GM12878 (cell line): Measurements from ENCODE around the gene CHN1. TPM values are rescaled to one million over a fixed set of nuclear protein-coding genes. Genes with fewer than 3 reads are reported as not detected.

Experiments
- ATAC-seq: fragments of 200-7000 bp; cut with Tn5 transposase; 3 replicates; pipeline ENCODE4 v1.9.1; 2020; ENCODE audit warnings: mild to moderate bottlenecking, moderate library complexity
- BruUV-seq: library from RNA; stranded (reverse); fragments of 400-500 nt; replicated peaks from 2 replicates; lab custom pipeline; 2021; lab: Mats Ljungman, UMichigan
- CTCF ChIA-PET: fragments of 300-600 bp; sonication (Branson Sonifier 250); formaldehyde crosslinking; extraction: SDS; loops from one replicate; lab custom pipeline; 2021; ENCODE audit warnings: inconsistent platforms; lab: Yijun Ruan, JAX
- POLR2A ChIA-PET: fragments of 350-600 bp; formaldehyde crosslinking; extraction: SDS; loops from one replicate; lab custom pipeline; 2021; ENCODE audit warnings: inconsistent platforms; lab: Charles Lee
- RAD21 ChIA-PET: fragments of 300-600 bp; sonication (Branson Sonifier 250); formaldehyde crosslinking; loops from one replicate; lab custom pipeline; 2023; ENCODE audit warnings: antibody characterized with exemption; ENCODE audit not compliant: unreplicated experiment; lab: Charles Lee
- SMC1A ChIA-PET: fragments of 300-600 bp; sonication (Branson Sonifier 250); formaldehyde crosslinking; loops from one replicate; lab custom pipeline; 2023; ENCODE audit not compliant: unreplicated experiment, uncharacterized antibody; lab: Charles Lee
- DNase-seq: peaks from one replicate; pipeline ENCODE4 v3.0.0-alpha.2; 2011; ENCODE audit warnings: low read depth, low spot score
- FAIRE-seq: peaks from 3 replicates; lab custom pipeline; 2011; peaks lifted over from hg19 to GRCh38; lab: Jason Lieb, UNC
- H2AFZ ChIP-seq: 2 replicates; pipeline ENCODE4 v1.6.0; 2011; ENCODE audit warnings: low read depth, low read length, control low read depth; ENCODE audit not compliant: control insufficient read depth
- H3K27ac ChIP-seq: 2 replicates; pipeline ENCODE4 v1.5.1; 2011; ENCODE audit warnings: control low read depth; ENCODE audit not compliant: control insufficient read depth, insufficient read depth
- H3K27me3 ChIP-seq, 2 experiments: replicated peaks in 1 of 2; 2 replicates each; pipeline versions ENCODE4 v1.6.0 to v1.6.1; 2011; ENCODE audit warnings: low read length in 1 of 2; ENCODE audit not compliant: control insufficient read depth in 2 of 2, insufficient read depth in 2 of 2
- H3K36me3 ChIP-seq, 2 experiments: 2 replicates each; pipeline ENCODE4 v1.5.1; 2011; ENCODE audit warnings: low read length in 1 of 2; ENCODE audit not compliant: control insufficient read depth in 2 of 2, insufficient read depth in 2 of 2
- H3K4me1 ChIP-seq: 2 replicates; pipeline ENCODE4 v1.6.1; 2011; ENCODE audit warnings: mild to moderate bottlenecking, low read length, moderate library complexity, mixed read lengths; ENCODE audit not compliant: control insufficient read depth, insufficient read depth
- H3K4me2 ChIP-seq: 2 replicates; pipeline ENCODE4 v1.6.0; 2011; ENCODE audit warnings: control low read depth; ENCODE audit not compliant: control insufficient read depth, insufficient read depth
- H3K4me3 ChIP-seq: fragments of 200-600 bp; sonication (generic); 2 replicates; pipeline ENCODE4 v1.5.1; 2016
- H3K79me2 ChIP-seq: 2 replicates; pipeline ENCODE4 v1.6.0; 2011; ENCODE audit warnings: low read length; ENCODE audit not compliant: control insufficient read depth, insufficient read depth
- H3K9ac ChIP-seq: 2 replicates; pipeline ENCODE4 v1.8.0; 2011; ENCODE audit warnings: low read length, control low read depth, mixed read lengths; ENCODE audit not compliant: control insufficient read depth, insufficient read depth
- H3K9me3 ChIP-seq: replicated peaks from 3 replicates; pipeline ENCODE4 v1.5.1; 2011; ENCODE audit warnings: mild to moderate bottlenecking, low read length; ENCODE audit not compliant: control insufficient read depth, insufficient read depth
- H4K20me1 ChIP-seq: 2 replicates; pipeline ENCODE4 v1.6.0; 2011; ENCODE audit not compliant: control insufficient read depth, insufficient read depth
- BMI1 ChIP-seq: fragments of 450-650 bp; IDR thresholded peaks from 2 replicates; pipeline ENCODE4 v1.6.1; 2016; ENCODE audit warnings: mild to moderate bottlenecking, moderate library complexity, borderline replicate concordance
- CHD2 ChIP-seq: IDR thresholded peaks from 2 replicates; pipeline ENCODE4 v1.6.1; 2011; ENCODE audit warnings: low read depth, low read length, improper control_type of control experiment, borderline replicate concordance
- CREB1 ChIP-seq: IDR thresholded peaks from 2 replicates; pipeline ENCODE4 v1.6.1; 2012; ENCODE audit warnings: low read depth, mild to moderate bottlenecking, inconsistent platforms
- EP300 ChIP-seq, 2 experiments: fragments of 150-350 bp in 1 of 2; IDR thresholded peaks; 2 replicates each; pipeline ENCODE4 v1.6.1; 2011 to 2012; ENCODE audit warnings: low read depth in 2 of 2, low read length in 2 of 2, borderline replicate concordance in 1 of 2, improper control_type of control experiment in 1 of 2, inconsistent platforms in 1 of 2; ENCODE audit not compliant: control insufficient read depth in 1 of 2
- GATAD2B ChIP-seq: fragments of 450-650 bp; conservative IDR thresholded peaks from 2 replicates; pipeline ENCODE4 v1.6.1; 2017; ENCODE audit warnings: low read depth, mild to moderate bottlenecking, moderate library complexity
- HDGF ChIP-seq: fragments of 450-650 bp; IDR thresholded peaks from 2 replicates; pipeline ENCODE4 v1.6.1; 2016; ENCODE audit warnings: antibody characterized with exemption
- MEF2B ChIP-seq: fragments of 450-650 bp; IDR thresholded peaks from 2 replicates; pipeline ENCODE4 v1.6.1; 2018; ENCODE audit warnings: mild to moderate bottlenecking, moderate library complexity; ENCODE audit not compliant: partially characterized antibody, poor library complexity, severe bottlenecking
- MTA2 ChIP-seq: fragments of 450-650 bp; IDR thresholded peaks from 2 replicates; pipeline ENCODE4 v1.6.1; 2016; ENCODE audit warnings: low read depth, mild to moderate bottlenecking, moderate library complexity
- MYB ChIP-seq: fragments of 150-350 bp; IDR thresholded peaks from 2 replicates; pipeline ENCODE4 v1.6.1; 2014; ENCODE audit warnings: mild to moderate bottlenecking, low read depth, low read length, borderline replicate concordance
- NR2C2 ChIP-seq: IDR thresholded peaks from 2 replicates; pipeline ENCODE4 v1.6.1; 2011; ENCODE audit warnings: borderline replicate concordance, low read depth; ENCODE audit not compliant: control insufficient read depth, insufficient read length
- SREBF1 ChIP-seq: IDR thresholded peaks from 2 replicates; pipeline ENCODE4 v1.6.1; 2012; ENCODE audit warnings: mild to moderate bottlenecking, low read length
- WRNIP1 ChIP-seq: IDR thresholded peaks from 2 replicates; pipeline ENCODE4 v1.6.1; 2011; ENCODE audit warnings: low read depth, low read length, improper control_type of control experiment, borderline replicate concordance
- ZNF274 ChIP-seq: IDR thresholded peaks from one replicate; pipeline ENCODE4 v1.8.0; 2011; ENCODE audit not compliant: insufficient read length, insufficient read depth
- ZSCAN29 ChIP-seq: fragments of 450-650 bp; IDR thresholded peaks from 2 replicates; pipeline ENCODE4 v1.6.1; 2017; ENCODE audit warnings: mild to moderate bottlenecking, moderate library complexity
- WGBS: methylation state at CpG from one replicate; pipeline ENCODE4 v1.1.6; 2016; ENCODE audit warnings: low lambda C conversion rate; ENCODE audit not compliant: insufficient replicate concordance, insufficient coverage; ENCODE audit errors: missing lambda C conversion rate; 5-methylcytosine and 5-hydroxymethylcytosine counted together
- in situ Hi-C: fragments of 300-500 bp; cut with MboI; formaldehyde crosslinking; loops from 9 replicates; pipeline ENCODE4 v1.14.3; 2018; ENCODE audit warnings: mixed read lengths
- intact Hi-C: fragments of 100-400 bp; cut with micrococcal nuclease; formaldehyde crosslinking; loops from one replicate; pipeline ENCODE4 v1.14.2; 2022; ENCODE audit not compliant: unreplicated experiment
- polyA plus RNA-seq, 11 experiments: library from polyadenylated mRNA; depleted of rRNA in 4 of 11; unstranded in 6 of 11; stranded (reverse) in 5 of 11; fragments of >200 nt; fragmentation: Nextera tagmentation in 4 of 11; fragmentation: Illumina TruSeq in 1 of 11; extraction: Ambion mirVana in 4 of 11; extraction: Trizol in 1 of 11; gene quantifications; 1 replicate in 1 of 11; 2 replicates in 10 of 11; pipeline versions ENCODE4 v1.2.1 to v1.2.3, GENCODE V29; 2011 to 2016; ENCODE audit warnings: inconsistent platforms in 2 of 11, missing spikeins in 2 of 11, low read depth in 1 of 11
- total RNA-seq, 4 experiments: library from RNA; depleted of rRNA in 3 of 4; stranded (reverse); fragments of >200 nt in 3 of 4; fragmentation: Illumina TruSeq in 1 of 4; extraction: Trizol in 1 of 4; gene quantifications; 2 replicates each; pipeline versions ENCODE4 v1.2.1 to v1.2.3, GENCODE V29; 2013 to 2021
- TF ChIP-seq, protein P1 (sequence below): IDR thresholded peaks from 2 replicates; pipeline ENCODE4 v1.6.1; 2012; ENCODE audit warnings: low read depth, low read length, improper control_type of control experiment
- TF ChIP-seq, protein P2 (sequence below): fragments of 150-350 bp; IDR thresholded peaks from 2 replicates; pipeline ENCODE4 v1.6.1; 2014; ENCODE audit warnings: mild to moderate bottlenecking, low read depth, low read length
- TF ChIP-seq, protein P3 (sequence below): fragments of 450-650 bp; formaldehyde crosslinking; IDR thresholded peaks from 2 replicates; pipeline ENCODE4 v1.4.0; 2020; ENCODE audit warnings: mild to moderate bottlenecking, moderate library complexity
- TF ChIP-seq, protein P4 (sequence below): IDR thresholded peaks from 2 replicates; pipeline ENCODE4 v1.6.1; 2012; ENCODE audit warnings: low read depth, low read length, improper control_type of control experiment

Gene CHN1
- total and polyA plus RNA-seq, 10 of the 15 experiments (the other 5 are each of a cell fraction or from before 2014, with no cell fraction given): 0.18 to 0.92 (median 0.53) TPM; not detected in 1

DNA sequence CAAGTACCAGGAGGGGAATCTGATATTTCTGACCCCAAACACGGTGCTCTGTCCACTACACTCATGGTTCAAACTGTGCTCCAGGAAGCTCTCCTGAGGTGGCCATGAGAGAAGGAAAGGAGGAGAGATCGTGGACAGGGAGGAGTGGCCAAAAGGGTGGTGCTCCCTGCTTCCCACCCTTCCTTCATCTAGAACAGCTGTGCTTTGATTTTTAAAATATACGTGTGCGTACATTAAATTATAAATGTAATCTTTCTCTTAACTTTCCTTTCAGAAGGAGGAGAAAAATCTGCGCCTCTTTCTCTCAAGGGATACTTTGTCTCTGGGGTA, 232.7 kb downstream of the CHN1 start:
- 60% methylated on average over 5 of the region's 5 CpGs for WGBS
- no peak for FAIRE-seq

More for the DNA sequence above, 232.7 kb downstream of the CHN1 start:
- H3K4me2 ChIP-seq: no peak overlapping the region
- no peaks in the 10 kb centered on the region for H3K9me3 ChIP-seq
- H3K9ac ChIP-seq: no peak overlapping the region
- SMC1A ChIA-PET: interaction anchor here (0.6 to 3.0 kb wide), 4 partner anchors 10 to 212 kb away, joined by 3 to 26 read pairs (median 12); no protein-coding TSS in a partner anchor
- RAD21 ChIA-PET: interaction anchor here (1.1 to 7.2 kb wide), 4 partner anchors 24 to 218 kb away, joined by 3 to 46 read pairs (median 10); no protein-coding TSS in a partner anchor
- TF ChIP-seq GATAD2B: no peak
- no peak for TF ChIP-seq WRNIP1
- TF ChIP-seq, protein P1, sequence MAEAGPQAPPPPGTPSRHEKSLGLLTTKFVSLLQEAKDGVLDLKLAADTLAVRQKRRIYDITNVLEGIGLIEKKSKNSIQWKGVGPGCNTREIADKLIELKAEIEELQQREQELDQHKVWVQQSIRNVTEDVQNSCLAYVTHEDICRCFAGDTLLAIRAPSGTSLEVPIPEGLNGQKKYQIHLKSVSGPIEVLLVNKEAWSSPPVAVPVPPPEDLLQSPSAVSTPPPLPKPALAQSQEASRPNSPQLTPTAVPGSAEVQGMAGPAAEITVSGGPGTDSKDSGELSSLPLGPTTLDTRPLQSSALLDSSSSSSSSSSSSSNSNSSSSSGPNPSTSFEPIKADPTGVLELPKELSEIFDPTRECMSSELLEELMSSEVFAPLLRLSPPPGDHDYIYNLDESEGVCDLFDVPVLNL: no peak
- TF ChIP-seq, protein P2, sequence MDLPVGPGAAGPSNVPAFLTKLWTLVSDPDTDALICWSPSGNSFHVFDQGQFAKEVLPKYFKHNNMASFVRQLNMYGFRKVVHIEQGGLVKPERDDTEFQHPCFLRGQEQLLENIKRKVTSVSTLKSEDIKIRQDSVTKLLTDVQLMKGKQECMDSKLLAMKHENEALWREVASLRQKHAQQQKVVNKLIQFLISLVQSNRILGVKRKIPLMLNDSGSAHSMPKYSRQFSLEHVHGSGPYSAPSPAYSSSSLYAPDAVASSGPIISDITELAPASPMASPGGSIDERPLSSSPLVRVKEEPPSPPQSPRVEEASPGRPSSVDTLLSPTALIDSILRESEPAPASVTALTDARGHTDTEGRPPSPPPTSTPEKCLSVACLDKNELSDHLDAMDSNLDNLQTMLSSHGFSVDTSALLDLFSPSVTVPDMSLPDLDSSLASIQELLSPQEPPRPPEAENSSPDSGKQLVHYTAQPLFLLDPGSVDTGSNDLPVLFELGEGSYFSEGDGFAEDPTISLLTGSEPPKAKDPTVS: no peak
- no peak for TF ChIP-seq HDGF
- TF ChIP-seq EP300 (IDR thresholded peaks at IDR 0.05; ENCODE audit: borderline replicate concordance in 1 of 2, control insufficient read depth in 1 of 2, low read depth in 2 of 2, low read length in 2 of 2): no peak
- TF ChIP-seq ZNF274: no peak
- TF ChIP-seq, protein P3, sequence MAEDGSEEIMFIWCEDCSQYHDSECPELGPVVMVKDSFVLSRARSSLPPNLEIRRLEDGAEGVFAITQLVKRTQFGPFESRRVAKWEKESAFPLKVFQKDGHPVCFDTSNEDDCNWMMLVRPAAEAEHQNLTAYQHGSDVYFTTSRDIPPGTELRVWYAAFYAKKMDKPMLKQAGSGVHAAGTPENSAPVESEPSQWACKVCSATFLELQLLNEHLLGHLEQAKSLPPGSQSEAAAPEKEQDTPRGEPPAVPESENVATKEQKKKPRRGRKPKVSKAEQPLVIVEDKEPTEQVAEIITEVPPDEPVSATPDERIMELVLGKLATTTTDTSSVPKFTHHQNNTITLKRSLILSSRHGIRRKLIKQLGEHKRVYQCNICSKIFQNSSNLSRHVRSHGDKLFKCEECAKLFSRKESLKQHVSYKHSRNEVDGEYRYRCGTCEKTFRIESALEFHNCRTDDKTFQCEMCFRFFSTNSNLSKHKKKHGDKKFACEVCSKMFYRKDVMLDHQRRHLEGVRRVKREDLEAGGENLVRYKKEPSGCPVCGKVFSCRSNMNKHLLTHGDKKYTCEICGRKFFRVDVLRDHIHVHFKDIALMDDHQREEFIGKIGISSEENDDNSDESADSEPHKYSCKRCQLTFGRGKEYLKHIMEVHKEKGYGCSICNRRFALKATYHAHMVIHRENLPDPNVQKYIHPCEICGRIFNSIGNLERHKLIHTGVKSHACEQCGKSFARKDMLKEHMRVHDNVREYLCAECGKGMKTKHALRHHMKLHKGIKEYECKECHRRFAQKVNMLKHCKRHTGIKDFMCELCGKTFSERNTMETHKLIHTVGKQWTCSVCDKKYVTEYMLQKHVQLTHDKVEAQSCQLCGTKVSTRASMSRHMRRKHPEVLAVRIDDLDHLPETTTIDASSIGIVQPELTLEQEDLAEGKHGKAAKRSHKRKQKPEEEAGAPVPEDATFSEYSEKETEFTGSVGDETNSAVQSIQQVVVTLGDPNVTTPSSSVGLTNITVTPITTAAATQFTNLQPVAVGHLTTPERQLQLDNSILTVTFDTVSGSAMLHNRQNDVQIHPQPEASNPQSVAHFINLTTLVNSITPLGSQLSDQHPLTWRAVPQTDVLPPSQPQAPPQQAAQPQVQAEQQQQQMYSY (CRISPR knock-in tag): no peak
- TF ChIP-seq ZSCAN29: no peak
- no peak for TF ChIP-seq BMI1
- no peak for TF ChIP-seq NR2C2
- TF ChIP-seq SREBF1: no peak
- TF ChIP-seq MEF2B: no peak
- TF ChIP-seq MYB: no peak
- TF ChIP-seq, protein P4, sequence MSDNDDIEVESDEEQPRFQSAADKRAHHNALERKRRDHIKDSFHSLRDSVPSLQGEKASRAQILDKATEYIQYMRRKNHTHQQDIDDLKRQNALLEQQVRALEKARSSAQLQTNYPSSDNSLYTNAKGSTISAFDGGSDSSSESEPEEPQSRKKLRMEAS: no peak
- no peak for TF ChIP-seq MTA2
- no peak for TF ChIP-seq CHD2
- no peak for TF ChIP-seq CREB1
- H3K36me3 ChIP-seq: no peaks in the 10 kb centered on the region
- in situ Hi-C loops (no loop called here), intact Hi-C loops (no loop called here)
- no peak for ATAC-seq
- BruUV-seq: no TSS peak
- peaks cover 0 to 1% of the 10 kb centered on the region in 2 experiments; a peak in 1 of 4 replicates for H3K27me3 ChIP-seq
- no peaks in the 10 kb centered on the region for H3K4me1 ChIP-seq
- no peak overlapping the region for H3K4me3 ChIP-seq
- no peak for DNase-seq
- no peak overlapping the region for H2AFZ ChIP-seq
- CTCF ChIA-PET: interaction anchor here (0.6 to 2.9 kb wide), 15 partner anchors 9 to 510 kb away, joined by 3 to 30 read pairs (median 6); no protein-coding TSS in a partner anchor
- POLR2A ChIA-PET: no interaction called here
- H3K27ac ChIP-seq: no peak overlapping the region
- no peaks in the 10 kb centered on the region for H3K79me2 ChIP-seq
- H4K20me1 ChIP-seq: no peaks in the 10 kb centered on the region
